ENCODE results near the gene FCRLA.

DNA sequence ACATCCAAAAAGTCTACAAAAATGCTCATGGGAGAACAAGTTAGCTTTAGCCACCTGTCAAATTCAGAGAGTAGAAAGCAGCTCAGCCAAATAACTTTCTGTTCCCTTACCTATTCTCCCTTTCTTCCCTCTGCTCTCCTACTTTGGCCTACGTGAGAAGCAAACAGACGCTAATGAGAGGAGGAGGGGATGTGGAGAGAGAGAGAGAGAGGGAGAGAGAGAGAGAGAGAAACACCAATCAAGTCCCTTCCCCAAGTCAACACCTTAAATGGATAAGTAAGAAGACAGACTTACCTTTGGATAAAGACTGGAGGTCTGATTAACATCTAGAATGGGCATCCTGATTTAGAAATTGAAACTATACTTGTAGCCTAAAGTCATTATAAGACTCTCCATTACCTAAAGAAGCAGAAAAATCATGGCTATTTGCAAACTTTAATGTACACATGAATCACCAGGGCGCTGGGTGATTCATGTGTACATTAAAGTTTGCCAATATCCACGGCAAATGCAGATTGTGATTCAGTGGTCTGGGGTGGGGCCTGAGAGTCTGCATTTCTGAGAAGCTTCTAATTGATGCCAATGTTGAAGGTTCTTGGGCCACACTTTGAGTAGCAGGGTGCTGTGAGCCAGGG lies 29.4 kb downstream of the FCRLA start:
- TF ChIP-seq, protein P1, sequence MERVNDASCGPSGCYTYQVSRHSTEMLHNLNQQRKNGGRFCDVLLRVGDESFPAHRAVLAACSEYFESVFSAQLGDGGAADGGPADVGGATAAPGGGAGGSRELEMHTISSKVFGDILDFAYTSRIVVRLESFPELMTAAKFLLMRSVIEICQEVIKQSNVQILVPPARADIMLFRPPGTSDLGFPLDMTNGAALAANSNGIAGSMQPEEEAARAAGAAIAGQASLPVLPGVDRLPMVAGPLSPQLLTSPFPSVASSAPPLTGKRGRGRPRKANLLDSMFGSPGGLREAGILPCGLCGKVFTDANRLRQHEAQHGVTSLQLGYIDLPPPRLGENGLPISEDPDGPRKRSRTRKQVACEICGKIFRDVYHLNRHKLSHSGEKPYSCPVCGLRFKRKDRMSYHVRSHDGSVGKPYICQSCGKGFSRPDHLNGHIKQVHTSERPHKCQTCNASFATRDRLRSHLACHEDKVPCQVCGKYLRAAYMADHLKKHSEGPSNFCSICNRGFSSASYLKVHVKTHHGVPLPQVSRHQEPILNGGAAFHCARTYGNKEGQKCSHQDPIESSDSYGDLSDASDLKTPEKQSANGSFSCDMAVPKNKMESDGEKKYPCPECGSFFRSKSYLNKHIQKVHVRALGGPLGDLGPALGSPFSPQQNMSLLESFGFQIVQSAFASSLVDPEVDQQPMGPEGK (CRISPR knock-in tag; IDR thresholded peaks at IDR 0.05; ENCODE audit: borderline replicate concordance), result no peak
- TF ChIP-seq, protein P2, sequence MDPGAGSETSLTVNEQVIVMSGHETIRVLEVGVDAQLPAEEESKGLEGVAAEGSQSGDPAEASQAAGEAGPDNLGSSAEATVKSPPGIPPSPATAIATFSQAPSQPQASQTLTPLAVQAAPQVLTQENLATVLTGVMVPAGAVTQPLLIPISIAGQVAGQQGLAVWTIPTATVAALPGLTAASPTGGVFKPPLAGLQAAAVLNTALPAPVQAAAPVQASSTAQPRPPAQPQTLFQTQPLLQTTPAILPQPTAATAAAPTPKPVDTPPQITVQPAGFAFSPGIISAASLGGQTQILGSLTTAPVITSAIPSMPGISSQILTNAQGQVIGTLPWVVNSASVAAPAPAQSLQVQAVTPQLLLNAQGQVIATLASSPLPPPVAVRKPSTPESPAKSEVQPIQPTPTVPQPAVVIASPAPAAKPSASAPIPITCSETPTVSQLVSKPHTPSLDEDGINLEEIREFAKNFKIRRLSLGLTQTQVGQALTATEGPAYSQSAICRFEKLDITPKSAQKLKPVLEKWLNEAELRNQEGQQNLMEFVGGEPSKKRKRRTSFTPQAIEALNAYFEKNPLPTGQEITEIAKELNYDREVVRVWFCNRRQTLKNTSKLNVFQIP (CRISPR knock-in tag; IDR thresholded peaks at IDR 0.05; ENCODE audit: borderline replicate concordance, low read depth), result no peak
- TF ChIP-seq ESRRG (CRISPR knock-in tag; IDR thresholded peaks at IDR 0.05) (no peak), SNAI2 (CRISPR knock-in tag; IDR thresholded peaks at IDR 0.05) (no peak), OSR1 (CRISPR knock-in tag; IDR thresholded peaks at IDR 0.05) (no peak), PPARA (CRISPR knock-in tag; IDR thresholded peaks at IDR 0.05; ENCODE audit: borderline replicate concordance) (no peak), ARNTL (CRISPR knock-in tag; IDR thresholded peaks at IDR 0.05; ENCODE audit: borderline replicate concordance, low read depth) (no peak), GLIS3 (CRISPR knock-in tag; IDR thresholded peaks at IDR 0.05) (no peak), ISL1 (CRISPR knock-in tag; IDR thresholded peaks at IDR 0.05) (no peak), ZFP3 (CRISPR knock-in tag; IDR thresholded peaks at IDR 0.05) (no peak), ZFP30 (CRISPR knock-in tag; IDR thresholded peaks at IDR 0.05) (no peak), ZNF8 (CRISPR knock-in tag; IDR thresholded peaks at IDR 0.05) (no peak)
- TF ChIP-seq, protein P3, sequence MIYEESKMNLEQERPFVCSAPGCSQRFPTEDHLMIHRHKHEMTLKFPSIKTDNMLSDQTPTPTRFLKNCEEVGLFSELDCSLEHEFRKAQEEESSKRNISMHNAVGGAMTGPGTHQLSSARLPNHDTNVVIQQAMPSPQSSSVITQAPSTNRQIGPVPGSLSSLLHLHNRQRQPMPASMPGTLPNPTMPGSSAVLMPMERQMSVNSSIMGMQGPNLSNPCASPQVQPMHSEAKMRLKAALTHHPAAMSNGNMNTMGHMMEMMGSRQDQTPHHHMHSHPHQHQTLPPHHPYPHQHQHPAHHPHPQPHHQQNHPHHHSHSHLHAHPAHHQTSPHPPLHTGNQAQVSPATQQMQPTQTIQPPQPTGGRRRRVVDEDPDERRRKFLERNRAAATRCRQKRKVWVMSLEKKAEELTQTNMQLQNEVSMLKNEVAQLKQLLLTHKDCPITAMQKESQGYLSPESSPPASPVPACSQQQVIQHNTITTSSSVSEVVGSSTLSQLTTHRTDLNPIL (CRISPR knock-in tag; IDR thresholded peaks at IDR 0.05; ENCODE audit: low read depth), result no peak

Measured in SK-N-SH treated with all-trans-retinoic acid at 6 μM for 48 hours (cell line).